K562 (cell line): ENCODE data around the gene HRC. TPM values are rescaled to one million over a fixed set of nuclear protein-coding genes. Genes with fewer than 3 reads are reported as not detected.

Source experiments
- ATAC-seq: fragments of 200-7000 bp; cut with Tn5 transposase; 3 replicates; pipeline ENCODE4 v1.9.1; 2020; ENCODE audit warnings: moderate library complexity
- BruUV-seq: library from RNA; stranded (reverse); fragments of 400-500 nt; replicated peaks from 2 replicates; lab custom pipeline; 2021; lab: Mats Ljungman, UMichigan
- CTCF ChIA-PET: fragments of 300-600 bp; formaldehyde crosslinking; extraction: SDS; loops from one replicate; lab custom pipeline; 2021; ENCODE audit warnings: low intra/inter-chr PET ratio; lab: Yijun Ruan, JAX
- POLR2A ChIA-PET: fragments of 300-600, 350-650 bp; sonication (Branson Sonifier 250); formaldehyde crosslinking; extraction: SDS; loops from one replicate; lab custom pipeline; 2021; ENCODE audit warnings: antibody characterized with exemption, inconsistent platforms; lab: Yijun Ruan, JAX
- DNase-seq, 4 experiments: peaks; one replicate each; pipeline versions ENCODE4 v3.0.0 to v3.0.0-alpha.2; 2011 to 2018; ENCODE audit warnings: low spot score in 3 of 4, mixed read lengths in 3 of 4; ENCODE audit errors: extremely low read depth in 1 of 4
- FAIRE-seq: peaks from 2 replicates; lab custom pipeline; 2011; peaks lifted over from hg19 to GRCh38; lab: Jason Lieb, UNC
- H2AFZ ChIP-seq: 2 replicates; pipeline ENCODE4 v1.6.0; 2011; ENCODE audit warnings: low read depth, low read length, control low read depth, inconsistent platforms
- H3K27ac ChIP-seq: fragments of 200-600 bp; 3 replicates; pipeline ENCODE4 v1.8.0; 2011; ENCODE audit warnings: low read depth, mild to moderate bottlenecking, control low read depth, inconsistent platforms, low read length, moderate library complexity, mixed read lengths; ENCODE audit errors: extremely low read depth
- H3K27me3 ChIP-seq, 2 experiments: fragments of 300-600 bp in 1 of 2; 2 replicates in 1 of 2; 3 replicates in 1 of 2; pipeline versions ENCODE4 v1.6.0 to v1.8.0; 2011; ENCODE audit warnings: inconsistent platforms in 2 of 2, low read length in 2 of 2, mild to moderate bottlenecking in 1 of 2, mixed read lengths in 1 of 2, moderate library complexity in 1 of 2; ENCODE audit not compliant: control insufficient read depth in 2 of 2, insufficient read depth in 2 of 2
- H3K36me3 ChIP-seq: fragments of 300-600 bp; 3 replicates; pipeline ENCODE4 v1.8.0; 2011; ENCODE audit warnings: mild to moderate bottlenecking, low read length, inconsistent platforms; ENCODE audit not compliant: control insufficient read depth, insufficient read depth
- H3K4me1 ChIP-seq, 2 experiments: fragments of 200-600 bp in 1 of 2; replicated peaks in 1 of 2; 2 replicates in 1 of 2; 3 replicates in 1 of 2; pipeline versions ENCODE4 v1.5.1 to v1.8.0; 2011; ENCODE audit warnings: inconsistent platforms in 2 of 2, low read length in 2 of 2, mild to moderate bottlenecking in 1 of 2, mixed read lengths in 1 of 2, moderate library complexity in 1 of 2; ENCODE audit not compliant: control insufficient read depth in 2 of 2, insufficient read depth in 2 of 2
- H3K4me2 ChIP-seq: 2 replicates; pipeline ENCODE4 v1.6.1; 2011; ENCODE audit warnings: low read length, control low read depth, inconsistent platforms, mixed read lengths; ENCODE audit not compliant: insufficient read depth
- H3K4me3 ChIP-seq: fragments of 200-600 bp; sonication (generic), shearing (Covaris generic); 2 replicates; pipeline ENCODE4 v1.5.1; 2016; ENCODE audit warnings: control low read depth, inconsistent platforms
- H3K79me2 ChIP-seq: fragments of 200-600 bp; 3 replicates; pipeline ENCODE4 v1.8.0; 2011; ENCODE audit warnings: low read length, inconsistent platforms; ENCODE audit not compliant: control insufficient read depth, insufficient read depth
- H3K9ac ChIP-seq, 2 experiments: 2 replicates each; pipeline versions ENCODE4 v1.6.0 to v1.6.1; 2011; ENCODE audit warnings: low read depth in 2 of 2, low read length in 2 of 2, control low read depth in 1 of 2, inconsistent platforms in 1 of 2, mild to moderate bottlenecking in 1 of 2, mixed read lengths in 1 of 2; ENCODE audit not compliant: insufficient read depth in 1 of 2
- H3K9me1 ChIP-seq: one replicate; pipeline ENCODE4 v1.6.0; 2011; ENCODE audit warnings: inconsistent platforms, mild to moderate bottlenecking, low read length, moderate library complexity; ENCODE audit not compliant: control insufficient read depth, insufficient read depth
- H3K9me3 ChIP-seq: replicated peaks from 2 replicates; pipeline ENCODE4 v1.5.1; 2011; ENCODE audit warnings: low read depth, low read length, inconsistent platforms; ENCODE audit not compliant: control insufficient read depth, insufficient read depth
- H4K20me1 ChIP-seq: replicated peaks from 2 replicates; pipeline ENCODE4 v1.6.1; 2011; ENCODE audit warnings: low read length, inconsistent platforms, mixed read lengths; ENCODE audit not compliant: control insufficient read depth, insufficient read depth
- CBX3 ChIP-seq, 2 experiments: IDR thresholded peaks; 1 replicate in 1 of 2; 2 replicates in 1 of 2; pipeline ENCODE4 v1.6.1; 2012; ENCODE audit warnings: inconsistent platforms in 2 of 2, low read length in 2 of 2, borderline replicate concordance in 1 of 2, control low read depth in 1 of 2
- CXXC5 ChIP-seq: fragments of 250-450 bp; sonication (Bioruptor Pico); IDR thresholded peaks from 2 replicates; pipeline ENCODE4 v1.8.0; 2022; ENCODE audit warnings: inconsistent platforms, mild to moderate bottlenecking, moderate library complexity
- HDGF ChIP-seq: fragments of 450-650 bp; IDR thresholded peaks from 2 replicates; pipeline ENCODE4 v1.6.1; 2016
- KAT7 ChIP-seq: sonication (generic); formaldehyde crosslinking; IDR thresholded peaks from 2 replicates; pipeline ENCODE4 v1.8.0; 2022; ENCODE audit warnings: missing genetic modification reagents, mild to moderate bottlenecking, borderline replicate concordance
- MAFK ChIP-seq: IDR thresholded peaks from 2 replicates; pipeline ENCODE4 v1.6.1; 2011; ENCODE audit warnings: low read length, improper control_type of control experiment
- NR3C1 ChIP-seq: sonication (generic); formaldehyde crosslinking; IDR thresholded peaks from 2 replicates; pipeline ENCODE4 v1.8.1; 2022; ENCODE audit warnings: missing genetic modification reagents
- PRMT5 ChIP-seq: sonication (generic); formaldehyde crosslinking; IDR thresholded peaks from 2 replicates; pipeline ENCODE4 v1.5.0; 2020; ENCODE audit warnings: missing genetic modification reagents
- TAL1 ChIP-seq: fragments of 450-650 bp; IDR thresholded peaks from 2 replicates; pipeline ENCODE4 v1.6.1; 2016; ENCODE audit warnings: mild to moderate bottlenecking
- TBP ChIP-seq: optimal IDR thresholded peaks from 2 replicates; pipeline ENCODE3; 2011; ENCODE audit warnings: low read depth, low read length, improper control_type of control experiment
- TFAP4 ChIP-seq: sonication (generic); formaldehyde crosslinking; IDR thresholded peaks from 2 replicates; pipeline ENCODE4 v1.8.0; 2022; ENCODE audit warnings: missing genetic modification reagents, mild to moderate bottlenecking, moderate library complexity, borderline replicate concordance
- ZNF3 ChIP-seq: fragments of 250-450 bp; sonication (Bioruptor Pico); IDR thresholded peaks from 2 replicates; pipeline ENCODE4 v1.5.0; 2021; ENCODE audit warnings: mild to moderate bottlenecking, moderate library complexity
- ZNF445 ChIP-seq: fragments of 250-450 bp; sonication (Bioruptor Pico); IDR thresholded peaks from 2 replicates; pipeline ENCODE4 v1.4.0; 2020; ENCODE audit warnings: low read depth, mild to moderate bottlenecking, moderate library complexity
- WGBS: fragments of 100-300 bp; shearing (Covaris generic); methylation state at CpG from one replicate; pipeline ENCODE4 v1.1.6; 2016; ENCODE audit warnings: low coverage, mixed read lengths; ENCODE audit not compliant: insufficient coverage; ENCODE audit errors: missing lambda C conversion rate; 5-methylcytosine and 5-hydroxymethylcytosine counted together
- in situ Hi-C: fragments of 300-500 bp; cut with MboI; formaldehyde crosslinking; loops from 4 replicates; pipeline ENCODE4 v1.15.0; 2018; ENCODE audit warnings: inconsistent platforms, mixed read lengths
- intact Hi-C: fragments of 100-400 bp; cut with micrococcal nuclease; formaldehyde crosslinking; loops from 2 replicates; pipeline ENCODE4 v1.14.2; 2022
- polyA plus RNA-seq, 8 experiments: library from polyadenylated mRNA; depleted of rRNA in 4 of 8; stranded (reverse) in 5 of 8; unstranded in 3 of 8; fragments of >200 nt; fragmentation: Nextera tagmentation in 2 of 8; fragmentation: Illumina TruSeq in 1 of 8; extraction: Ambion mirVana in 2 of 8; extraction: Trizol in 1 of 8; gene quantifications; 2 replicates each; pipeline versions ENCODE4 v1.2.1 to v1.2.3, GENCODE V29; 2011 to 2014; ENCODE audit warnings: inconsistent platforms in 1 of 8, missing spikeins in 1 of 8
- total RNA-seq, 7 experiments: library from RNA; depleted of rRNA in 6 of 7; stranded (reverse); fragments of >200 nt in 6 of 7; fragmentation: Illumina TruSeq in 2 of 7; extraction: Trizol in 2 of 7; gene quantifications; 2 replicates each; pipeline versions ENCODE4 v1.2.1 to v1.2.3, GENCODE V29; 2011 to 2021; ENCODE audit warnings: low replicate concordance in 1 of 7
- TF ChIP-seq, protein P1 (sequence below): sonication (generic); formaldehyde crosslinking; IDR thresholded peaks from 2 replicates; pipeline ENCODE4 v1.8.1; 2023; ENCODE audit warnings: mild to moderate bottlenecking, missing genetic modification reagents
- TF ChIP-seq, protein P2 (sequence below): sonication (generic); formaldehyde crosslinking; IDR thresholded peaks from 2 replicates; pipeline ENCODE4 v1.8.0; 2022; ENCODE audit warnings: mild to moderate bottlenecking, missing genetic modification reagents
- TF ChIP-seq, protein P3 (sequence below): fragments of 200-800 bp; sonication (Bioruptor generic); IDR thresholded peaks from 2 replicates; pipeline ENCODE4 v1.6.1; 2017; ENCODE audit warnings: missing genetic modification characterization, missing compliant biosample characterization

Gene HRC
- total and polyA plus RNA-seq, 9 of the 15 experiments (the other 6 are each of a cell fraction or from before 2014, with no cell fraction given) = 0.66 to 18.7 (median 13.1) TPM

GRCh38 chr19:49127674-49128544 is 27.3 kb downstream of the HRC start:
- Histone ChIP-seq H4K20me1 (no peaks in the 10 kb centered on the region), H3K4me3 (peak overlapping the region; percentile 55), H3K36me3 (peaks cover 20% of the 10 kb centered on the region; the same call in 2 of the 3 replicates), H3K79me2 (peaks cover 17% of the 10 kb centered on the region; the same call in 2 of the 3 replicates), H3K4me1 (peaks cover 19 to 48% of the 10 kb centered on the region in 2 experiments), H2AFZ (peak overlapping the region; percentile 100), H3K27ac (peak overlapping the region; percentile 74), H3K27me3 (no peaks in the 10 kb centered on the region), H3K9me1 (no peaks in the 10 kb centered on the region), H3K9ac (peak overlapping the region; percentile 76 to 92), H3K9me3 (no peaks in the 10 kb centered on the region), H3K4me2 (peak overlapping the region; percentile 100)
- intact Hi-C loops (loop anchor here (2.0 kb wide), 1 partner anchor 15 kb away; no protein-coding TSS in a partner anchor), in situ Hi-C loops (no loop called here)
- TSS peak; percentile 82 for BruUV-seq
- peak; percentile 95 for FAIRE-seq
- ATAC-seq = peak; percentile 97
- ChIA-PET POLR2A (interaction anchor here (0.6 to 3.1 kb wide), 10 partner anchors 8 to 72 kb away, joined by 3 to 15 read pairs (median 4); partner anchors contain the start of genes HRC and TRPM4), CTCF (no interaction called here)
- 5% methylated on average over 56 of the region's 63 CpGs for WGBS
- DNase-seq = peak; percentile 95 to 97 (median 96)
- TF ChIP-seq, protein P1, sequence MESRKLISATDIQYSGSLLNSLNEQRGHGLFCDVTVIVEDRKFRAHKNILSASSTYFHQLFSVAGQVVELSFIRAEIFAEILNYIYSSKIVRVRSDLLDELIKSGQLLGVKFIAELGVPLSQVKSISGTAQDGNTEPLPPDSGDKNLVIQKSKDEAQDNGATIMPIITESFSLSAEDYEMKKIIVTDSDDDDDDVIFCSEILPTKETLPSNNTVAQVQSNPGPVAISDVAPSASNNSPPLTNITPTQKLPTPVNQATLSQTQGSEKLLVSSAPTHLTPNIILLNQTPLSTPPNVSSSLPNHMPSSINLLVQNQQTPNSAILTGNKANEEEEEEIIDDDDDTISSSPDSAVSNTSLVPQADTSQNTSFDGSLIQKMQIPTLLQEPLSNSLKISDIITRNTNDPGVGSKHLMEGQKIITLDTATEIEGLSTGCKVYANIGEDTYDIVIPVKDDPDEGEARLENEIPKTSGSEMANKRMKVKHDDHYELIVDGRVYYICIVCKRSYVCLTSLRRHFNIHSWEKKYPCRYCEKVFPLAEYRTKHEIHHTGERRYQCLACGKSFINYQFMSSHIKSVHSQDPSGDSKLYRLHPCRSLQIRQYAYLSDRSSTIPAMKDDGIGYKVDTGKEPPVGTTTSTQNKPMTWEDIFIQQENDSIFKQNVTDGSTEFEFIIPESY (CRISPR knock-in tag) = peak; percentile 77
- TF ChIP-seq CBX3 (IDR thresholded peaks at IDR 0.05; ENCODE audit: borderline replicate concordance in 1 of 2, low read length in 2 of 2) (peak in 1 of 2 experiments; percentile 96; a peak in 1 of 3 replicates), TFAP4 (CRISPR knock-in tag) (peak; percentile 91), CXXC5 (CRISPR knock-in tag) (peak; percentile 93), ZNF3 (no peak), KAT7 (CRISPR knock-in tag) (peak; percentile 88; the same call in 1 of the 2 replicates), TBP (peak; percentile 46), ZNF445 (no peak), MAFK (0 out of 2 replicates have a peak, but pooled peaks have one; percentile 8), HDGF (0 out of 2 replicates have a peak, but pooled peaks have one; percentile 54), NR3C1 (CRISPR knock-in tag) (peak; percentile 91; the same call in 1 of the 2 replicates), PRMT5 (CRISPR knock-in tag) (no peak), TAL1 (no peak)
- TF ChIP-seq, protein P2, sequence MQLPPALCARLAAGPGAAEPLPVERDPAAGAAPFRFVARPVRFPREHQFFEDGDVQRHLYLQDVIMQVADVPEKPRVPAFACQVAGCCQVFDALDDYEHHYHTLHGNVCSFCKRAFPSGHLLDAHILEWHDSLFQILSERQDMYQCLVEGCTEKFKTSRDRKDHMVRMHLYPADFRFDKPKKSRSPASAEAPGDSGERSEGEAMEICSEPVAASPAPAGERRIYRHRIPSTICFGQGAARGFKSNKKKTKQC (CRISPR knock-in tag) = peak; percentile 96
- TF ChIP-seq, protein P3, sequence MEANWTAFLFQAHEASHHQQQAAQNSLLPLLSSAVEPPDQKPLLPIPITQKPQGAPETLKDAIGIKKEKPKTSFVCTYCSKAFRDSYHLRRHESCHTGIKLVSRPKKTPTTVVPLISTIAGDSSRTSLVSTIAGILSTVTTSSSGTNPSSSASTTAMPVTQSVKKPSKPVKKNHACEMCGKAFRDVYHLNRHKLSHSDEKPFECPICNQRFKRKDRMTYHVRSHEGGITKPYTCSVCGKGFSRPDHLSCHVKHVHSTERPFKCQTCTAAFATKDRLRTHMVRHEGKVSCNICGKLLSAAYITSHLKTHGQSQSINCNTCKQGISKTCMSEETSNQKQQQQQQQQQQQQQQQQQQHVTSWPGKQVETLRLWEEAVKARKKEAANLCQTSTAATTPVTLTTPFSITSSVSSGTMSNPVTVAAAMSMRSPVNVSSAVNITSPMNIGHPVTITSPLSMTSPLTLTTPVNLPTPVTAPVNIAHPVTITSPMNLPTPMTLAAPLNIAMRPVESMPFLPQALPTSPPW (CRISPR knock-in tag) = peak; percentile 80
